OCI-LY1 (cell line): ENCODE measurements around the gene PRF1.
A peak's percentile ranks its signal among the peaks of the same experiment; 100 is the strongest.

Experiments used
- H2AFZ ChIP-seq: fragments of 200-600 bp; sonication (generic), shearing (Covaris generic); 2 replicates; pipeline ENCODE4 v1.6.0; 2014; ENCODE audit warnings: antibody characterized with exemption, mild to moderate bottlenecking, low read length
- H3F3A ChIP-seq: fragments of 200-600 bp; sonication (generic), shearing (Covaris generic); 2 replicates; pipeline ENCODE4 v1.6.0; 2014; ENCODE audit warnings: mild to moderate bottlenecking, antibody characterized with exemption, low read length, moderate library complexity; ENCODE audit not compliant: insufficient read depth
- H3K27ac ChIP-seq: fragments of 200-600 bp; sonication (generic); 2 replicates; pipeline ENCODE4 v1.5.1; 2014; ENCODE audit warnings: low read length, mixed run types, mild to moderate bottlenecking, low read depth; ENCODE audit not compliant: poor library complexity, severe bottlenecking
- H3K27me3 ChIP-seq: fragments of 200-600 bp; sonication (generic); 2 replicates; pipeline ENCODE4 v1.6.0; 2014; ENCODE audit warnings: antibody characterized with exemption, mild to moderate bottlenecking, low read length, moderate library complexity; ENCODE audit not compliant: insufficient read depth
- H3K36me3 ChIP-seq: fragments of 200-600 bp; sonication (generic); 2 replicates; pipeline ENCODE4 v1.6.1; 2014; ENCODE audit warnings: mild to moderate bottlenecking, antibody characterized with exemption, low read length, moderate library complexity, mixed read lengths; ENCODE audit not compliant: insufficient read depth
- H3K4me1 ChIP-seq: fragments of 200-600 bp; sonication (generic); 2 replicates; pipeline ENCODE4 v1.5.1; 2014; ENCODE audit warnings: mild to moderate bottlenecking, low read length, moderate library complexity; ENCODE audit not compliant: insufficient read depth, severe bottlenecking
- H3K4me2 ChIP-seq: fragments of 200-600 bp; sonication (generic), shearing (Covaris generic); 2 replicates; pipeline ENCODE4 v1.6.1; 2014; ENCODE audit warnings: low read length
- H3K4me3 ChIP-seq: fragments of 200-600 bp; sonication (generic); 2 replicates; pipeline ENCODE4 v1.5.1; 2014; ENCODE audit warnings: low read length, low read depth, mild to moderate bottlenecking, mixed read lengths; ENCODE audit not compliant: poor library complexity, severe bottlenecking
- H3K79me2 ChIP-seq: fragments of 200-600 bp; shearing (Covaris generic); 2 replicates; pipeline ENCODE4 v1.6.1; 2016; ENCODE audit warnings: mixed run types, low read length, mixed read lengths; ENCODE audit not compliant: insufficient read depth
- H3K9ac ChIP-seq: fragments of 200-600 bp; sonication (generic), shearing (Covaris generic); 2 replicates; pipeline ENCODE4 v1.6.1; 2014; ENCODE audit warnings: mild to moderate bottlenecking, low read length, mixed read lengths
- H3K9me2 ChIP-seq: fragments of 200-600 bp; sonication (generic), shearing (Covaris generic); 2 replicates; pipeline ENCODE4 v1.6.1; 2014; ENCODE audit warnings: low read depth, mild to moderate bottlenecking, low read length, mixed read lengths
- H3K9me3 ChIP-seq: fragments of 200-600 bp; shearing (Covaris generic); 2 replicates; pipeline ENCODE4 v1.6.1; 2014; ENCODE audit warnings: low read length, mixed read lengths
- H4K20me1 ChIP-seq: fragments of 200-600 bp; sonication (generic), shearing (Covaris generic); 2 replicates; pipeline ENCODE4 v1.6.0; 2016; ENCODE audit warnings: mild to moderate bottlenecking, low read length; ENCODE audit not compliant: insufficient read depth
- EZH2 ChIP-seq: fragments of 200-600 bp; sonication (generic), shearing (Covaris generic); IDR thresholded peaks from 2 replicates; pipeline ENCODE4 v1.8.0; 2017; ENCODE audit warnings: borderline replicate concordance, mixed run types, mild to moderate bottlenecking, antibody characterized with exemption, low read length, moderate library complexity, mixed read lengths
- TF ChIP-seq, protein P1 (sequence below): fragments of 200-600 bp; sonication (generic), shearing (Covaris generic); IDR thresholded peaks from 2 replicates; pipeline ENCODE4 v1.5.1; 2017; ENCODE audit warnings: mild to moderate bottlenecking, antibody characterized with exemption, low read length, moderate library complexity, mixed read lengths

Gene PRF1

DNA sequence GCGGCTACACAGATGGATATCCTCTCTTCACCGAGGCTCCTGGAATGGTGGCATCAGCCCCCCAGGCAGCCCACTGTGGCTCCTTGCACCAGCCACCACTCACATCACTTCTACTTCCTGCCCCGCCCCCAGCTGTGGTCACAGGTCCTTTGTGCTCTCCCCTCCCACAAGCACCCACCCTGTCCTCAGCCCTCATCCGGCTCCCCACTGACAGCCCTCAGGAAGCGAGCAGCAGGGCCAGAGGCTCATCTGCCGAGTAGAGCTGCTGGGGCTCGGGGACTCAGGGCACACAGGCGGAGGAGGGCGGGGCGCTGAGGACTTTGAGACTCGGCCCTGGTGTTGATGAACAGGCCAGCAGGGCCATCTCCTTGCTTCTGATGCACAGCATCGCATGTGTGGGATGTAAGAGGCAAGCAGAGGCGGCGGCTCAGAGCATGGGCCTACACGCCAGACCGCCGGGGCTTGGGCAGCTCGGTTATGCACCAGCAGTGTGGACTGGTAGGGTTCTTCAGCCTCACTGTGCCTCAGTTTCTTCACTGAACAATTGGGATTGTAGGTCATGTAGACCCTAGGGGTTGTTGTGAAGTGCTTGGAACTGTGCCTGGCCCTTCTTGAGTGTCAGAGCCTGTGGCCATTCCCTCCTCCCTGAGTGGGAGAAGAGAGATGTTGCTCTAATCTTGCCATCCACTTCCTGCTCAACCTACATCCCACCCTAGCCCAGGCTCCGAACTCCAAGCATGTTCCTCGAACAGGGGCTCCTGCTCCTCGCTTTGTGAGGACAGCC, at the start of gene PRF1:
Gene PRF1, minus strand, starts transcription at position 77 of the 784 bp plus-strand sequence. CDS start 1,839 bp downstream, outside the sequence.
- peaks cover 8% of the 10 kb centered on the region; the same call in 1 of the 2 replicates for H3K79me2 ChIP-seq
- H3K27ac ChIP-seq, result peak within 1 kb of the TSS; percentile 56
- no peak within 1 kb of the TSS for H2AFZ ChIP-seq
- H4K20me1 ChIP-seq, result no peaks in the 10 kb centered on the region
- peaks cover 64% of the 10 kb centered on the region for H3K4me1 ChIP-seq
- peak within 1 kb of the TSS; percentile 71 for H3K4me3 ChIP-seq
- peaks cover 25% of the 10 kb centered on the region for H3K36me3 ChIP-seq
- peak within 1 kb of the TSS; percentile 85 for H3K4me2 ChIP-seq
- TF ChIP-seq EZH2, result no peak
- TF ChIP-seq, protein P1, sequence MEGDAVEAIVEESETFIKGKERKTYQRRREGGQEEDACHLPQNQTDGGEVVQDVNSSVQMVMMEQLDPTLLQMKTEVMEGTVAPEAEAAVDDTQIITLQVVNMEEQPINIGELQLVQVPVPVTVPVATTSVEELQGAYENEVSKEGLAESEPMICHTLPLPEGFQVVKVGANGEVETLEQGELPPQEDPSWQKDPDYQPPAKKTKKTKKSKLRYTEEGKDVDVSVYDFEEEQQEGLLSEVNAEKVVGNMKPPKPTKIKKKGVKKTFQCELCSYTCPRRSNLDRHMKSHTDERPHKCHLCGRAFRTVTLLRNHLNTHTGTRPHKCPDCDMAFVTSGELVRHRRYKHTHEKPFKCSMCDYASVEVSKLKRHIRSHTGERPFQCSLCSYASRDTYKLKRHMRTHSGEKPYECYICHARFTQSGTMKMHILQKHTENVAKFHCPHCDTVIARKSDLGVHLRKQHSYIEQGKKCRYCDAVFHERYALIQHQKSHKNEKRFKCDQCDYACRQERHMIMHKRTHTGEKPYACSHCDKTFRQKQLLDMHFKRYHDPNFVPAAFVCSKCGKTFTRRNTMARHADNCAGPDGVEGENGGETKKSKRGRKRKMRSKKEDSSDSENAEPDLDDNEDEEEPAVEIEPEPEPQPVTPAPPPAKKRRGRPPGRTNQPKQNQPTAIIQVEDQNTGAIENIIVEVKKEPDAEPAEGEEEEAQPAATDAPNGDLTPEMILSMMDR, result no peak
- no peaks in the 10 kb centered on the region for H3K9me3 ChIP-seq
- peak within 1 kb of the TSS; percentile 76 for H3K9ac ChIP-seq
- H3K9me2 ChIP-seq, result no peaks in the 10 kb centered on the region
- H3K27me3 ChIP-seq, result no peaks in the 10 kb centered on the region
- H3F3A ChIP-seq, result no peaks in the 10 kb centered on the region

DNA sequence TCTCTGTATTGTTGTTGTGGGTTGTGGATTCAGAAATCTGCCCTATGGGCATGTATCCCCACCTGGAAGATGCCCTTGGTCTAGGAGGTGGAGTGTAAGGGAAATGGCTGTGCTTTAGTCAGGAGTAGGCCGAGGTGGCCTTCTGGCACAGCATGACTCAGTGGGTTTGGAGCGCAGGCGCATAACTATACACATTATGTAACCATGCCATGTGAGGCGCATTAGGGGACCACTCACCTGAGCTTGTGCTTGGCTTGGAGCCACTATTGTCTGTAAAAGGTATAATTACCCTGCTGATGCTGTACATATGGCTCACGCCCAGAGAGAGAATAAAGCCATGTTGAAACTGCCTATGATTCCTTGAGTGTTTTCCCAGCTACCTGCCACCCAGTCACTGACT, 49.1 kb upstream of the PRF1 start:
- Histone ChIP-seq H3K27me3 (peaks cover 9% of the 10 kb centered on the region; the same call in 1 of the 2 replicates), H3K9me3 (peaks cover 29% of the 10 kb centered on the region), H2AFZ (no peak overlapping the region), H3K36me3 (no peaks in the 10 kb centered on the region; the same call in 1 of the 2 replicates), H3K79me2 (no peaks in the 10 kb centered on the region), H3K9ac (no peak overlapping the region), H3K4me2 (no peak overlapping the region), H3K4me3 (no peak overlapping the region), H3K27ac (no peak overlapping the region), H3K9me2 (no peaks in the 10 kb centered on the region), H3F3A (no peaks in the 10 kb centered on the region), H4K20me1 (no peaks in the 10 kb centered on the region), H3K4me1 (no peaks in the 10 kb centered on the region)
- TF ChIP-seq, protein P1, result no peak
- TF ChIP-seq EZH2, result no peak

DNA sequence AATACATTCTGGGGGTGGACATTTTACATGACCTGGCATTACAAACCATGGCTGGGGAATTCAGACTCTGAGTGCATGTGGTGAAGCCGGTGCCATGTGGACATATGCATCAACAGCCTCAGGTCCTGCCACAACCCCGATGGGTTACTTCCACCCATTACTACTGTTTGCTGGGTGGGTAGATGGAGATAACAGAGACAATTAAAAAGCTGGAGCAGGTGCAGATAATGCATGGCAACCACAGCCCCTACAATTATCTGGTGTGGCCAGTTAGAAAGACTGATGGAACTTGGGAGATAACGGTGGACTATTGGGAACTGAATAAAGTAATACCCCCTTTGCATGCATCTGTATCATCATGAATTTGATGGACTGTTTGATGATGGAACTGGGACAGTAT, 48.2 kb upstream of the PRF1 start:
- Histone ChIP-seq H3K27me3 (peaks cover 9% of the 10 kb centered on the region; the same call in 1 of the 2 replicates), H3K4me2 (no peak overlapping the region), H3F3A (no peaks in the 10 kb centered on the region)

More for the DNA sequence above, 48.2 kb upstream of the PRF1 start:
- Histone ChIP-seq H3K4me1 (no peaks in the 10 kb centered on the region), H3K9me2 (no peaks in the 10 kb centered on the region), H4K20me1 (no peaks in the 10 kb centered on the region), H2AFZ (no peak overlapping the region), H3K27ac (no peak overlapping the region), H3K36me3 (no peaks in the 10 kb centered on the region; the same call in 1 of the 2 replicates), H3K4me3 (no peak overlapping the region), H3K9ac (no peak overlapping the region), H3K9me3 (peaks cover 29% of the 10 kb centered on the region), H3K79me2 (no peaks in the 10 kb centered on the region)
- TF ChIP-seq EZH2, result no peak
- TF ChIP-seq, protein P1, result no peak
